Neural progenitor cell (in vitro differentiated cells): ENCODE results near the gene PDE6D. TPM values are rescaled to one million over a fixed set of nuclear protein-coding genes. Genes with fewer than 3 reads are reported as not detected.
A peak's percentile ranks its signal among the peaks of the same experiment; 100 is the strongest.
"Not testable (repeated sequence)": the region's sequence is repeated elsewhere in the genome, so short reads cannot be mapped to it uniquely, and the experiment has no call there.

Source experiments
- DNase-seq: peaks from one replicate; pipeline ENCODE4 v3.0.0-alpha.2; 2016; ENCODE audit warnings: low spot score
- H2AFZ ChIP-seq: fragments of 200-600 bp; sonication (generic); replicated peaks from 2 replicates; pipeline ENCODE4 v1.6.1; 2016; ENCODE audit warnings: antibody characterized with exemption
- H3F3A ChIP-seq: fragments of 200-600 bp; sonication (generic); 2 replicates; pipeline ENCODE4 v1.6.1; 2016; ENCODE audit warnings: antibody characterized with exemption, low read depth
- H3K27ac ChIP-seq: fragments of 200-600 bp; sonication (generic); 2 replicates; pipeline ENCODE4 v1.5.1; 2016; ENCODE audit warnings: mild to moderate bottlenecking
- H3K27me3 ChIP-seq: fragments of 200-600 bp; sonication (generic); 2 replicates; pipeline ENCODE4 v1.6.1; 2016; ENCODE audit warnings: mild to moderate bottlenecking, moderate library complexity
- H3K36me3 ChIP-seq: fragments of 200-600 bp; sonication (generic); 2 replicates; pipeline ENCODE4 v1.5.1; 2016
- H3K4me1 ChIP-seq: fragments of 200-600 bp; sonication (generic); 2 replicates; pipeline ENCODE4 v1.6.1; 2016; ENCODE audit warnings: mixed run types
- H3K4me2 ChIP-seq: fragments of 200-600 bp; sonication (generic); 2 replicates; pipeline ENCODE4 v1.6.1; 2016
- H3K4me3 ChIP-seq: fragments of 200-600 bp; sonication (generic); 2 replicates; pipeline ENCODE4 v1.5.1; 2016
- H3K79me2 ChIP-seq: fragments of 200-600 bp; sonication (generic); 2 replicates; pipeline ENCODE4 v1.6.1; 2016; ENCODE audit warnings: low read depth
- H3K9ac ChIP-seq: fragments of 200-600 bp; sonication (generic); 2 replicates; pipeline ENCODE4 v1.6.1; 2016
- H3K9me3 ChIP-seq: fragments of 200-600 bp; sonication (generic); 2 replicates; pipeline ENCODE4 v1.5.1; 2016; ENCODE audit warnings: low read depth
- H4K20me1 ChIP-seq: fragments of 200-600 bp; sonication (generic); 2 replicates; pipeline ENCODE4 v1.6.1; 2016; ENCODE audit warnings: low read depth
- H3K27ac Mint-ChIP-seq: 3 replicates; pipeline ENCODE4 v1.8.0; 2021; ENCODE audit warnings: mixed read lengths
- H3K27me3 Mint-ChIP-seq: 2 replicates; pipeline ENCODE4 v1.8.0; 2022; ENCODE audit warnings: low read depth, mild to moderate bottlenecking, inconsistent platforms, moderate library complexity, mixed read lengths; ENCODE audit not compliant: insufficient read depth
- H3K36me3 Mint-ChIP-seq: 3 replicates; pipeline ENCODE4 v1.8.0; 2021; ENCODE audit warnings: mixed read lengths
- H3K4me1 Mint-ChIP-seq: 3 replicates; pipeline ENCODE4 v1.8.0; 2021; ENCODE audit warnings: mixed read lengths
- H3K4me3 Mint-ChIP-seq: 3 replicates; pipeline ENCODE4 v1.8.0; 2021; ENCODE audit warnings: mild to moderate bottlenecking, moderate library complexity, mixed read lengths
- H3K9me3 Mint-ChIP-seq: 3 replicates; pipeline ENCODE4 v1.8.0; 2020; ENCODE audit warnings: mixed read lengths
- CTCF ChIP-seq: fragments of 200-600 bp; sonication (generic); IDR thresholded peaks from 2 replicates; pipeline ENCODE4 v1.5.1; 2017; ENCODE audit warnings: antibody characterized with exemption, mild to moderate bottlenecking
- EZH2 ChIP-seq: fragments of 200-600 bp; sonication (generic); IDR thresholded peaks from 2 replicates; pipeline ENCODE4 v1.6.1; 2017; ENCODE audit warnings: antibody characterized with exemption, mild to moderate bottlenecking, moderate library complexity
- EZH2phosphoT487 ChIP-seq: fragments of 200-600 bp; sonication (generic); IDR thresholded peaks from 2 replicates; pipeline ENCODE4 v1.6.1; 2017; ENCODE audit warnings: antibody characterized with exemption
- total RNA-seq: library from RNA; depleted of rRNA; stranded (reverse); fragments of >200 nt; gene quantifications from 2 replicates; pipeline ENCODE4 v1.2.3, GENCODE V29; 2015; ENCODE audit warnings: low replicate concordance

The PDE6D gene
- total RNA-seq, 1 donor from 2014 or later: 52.6 TPM

GRCh38 chr2:231713730-231714638, 67.1 kb downstream of the PDE6D start:
- Histone ChIP-seq H3K4me1 (peaks cover 25% of the 10 kb centered on the region), H3K9ac (no peak overlapping the region), H3K27me3 (no peaks in the 10 kb centered on the region), H2AFZ (no peak overlapping the region), H3K79me2 (peaks cover 50% of the 10 kb centered on the region), H3F3A (peaks cover 56% of the 10 kb centered on the region), H3K36me3 (no peaks in the 10 kb centered on the region), H3K4me2 (no peak overlapping the region), H3K27ac (peak overlapping the region; percentile 67), H3K4me3 (no peak overlapping the region), H4K20me1 (peaks cover 60% of the 10 kb centered on the region), H3K9me3 (no peaks in the 10 kb centered on the region)
- Mint-ChIP-seq H3K27me3 (peaks cover 25% of the 10 kb centered on the region), H3K27ac (no peak overlapping the region), H3K9me3 (no peaks in the 10 kb centered on the region), H3K4me3 (peak overlapping the region; percentile 52), H3K36me3 (peaks cover 19% of the 10 kb centered on the region), H3K4me1 (peaks cover 58% of the 10 kb centered on the region)
- peak; percentile 93 for DNase-seq
- no peak for TF ChIP-seq EZH2phosphoT487
- TF ChIP-seq EZH2: no peak
- peak; percentile 90 for TF ChIP-seq CTCF

GRCh38 chr2:231713406-231713729, 67.7 kb downstream of the PDE6D start:
- not testable (repeated sequence) for H3K9me3 ChIP-seq, H3K9me3 Mint-ChIP-seq, H3K4me3 ChIP-seq, H3K9ac ChIP-seq, H3K36me3 ChIP-seq, H3K4me2 ChIP-seq, H3K27me3 ChIP-seq, H3K27ac Mint-ChIP-seq, H2AFZ ChIP-seq, DNase-seq
- Mint-ChIP-seq H3K4me1 (peaks cover 53% of the 10 kb centered on the region), H3K4me3 (peak overlapping the region; percentile 52), H3K36me3 (peaks cover 20% of the 10 kb centered on the region), H3K27me3 (peaks cover 26% of the 10 kb centered on the region)
- Histone ChIP-seq H3K79me2 (peaks cover 57% of the 10 kb centered on the region), H3K27ac (peak overlapping the region; percentile 67), H4K20me1 (peaks cover 66% of the 10 kb centered on the region), H3F3A (peaks cover 56% of the 10 kb centered on the region), H3K4me1 (peaks cover 25% of the 10 kb centered on the region)

- not testable (repeated sequence) for DNase-seq, H3K36me3 ChIP-seq, H3K27ac Mint-ChIP-seq
Observed at GRCh38 chr2:231712451-231713021, 68.5 kb downstream of the PDE6D start.

GRCh38 chr2:231711677-231712450, 69.2 kb downstream of the PDE6D start:
- Mint-ChIP-seq H3K9me3 (peaks cover 3% of the 10 kb centered on the region), H3K27me3 (peaks cover 35% of the 10 kb centered on the region), H3K27ac (peak overlapping the region; percentile 64), H3K4me3 (peak overlapping the region; percentile 88), H3K4me1 (peaks cover 41% of the 10 kb centered on the region), H3K36me3 (peaks cover 19% of the 10 kb centered on the region)
- Histone ChIP-seq H3K4me2 (peak overlapping the region; percentile 94), H3F3A (peaks cover 65% of the 10 kb centered on the region), H3K27me3 (no peaks in the 10 kb centered on the region), H3K27ac (peak overlapping the region; percentile 81), H3K4me3 (peak overlapping the region; percentile 88), H3K9ac (peak overlapping the region; percentile 83), H3K9me3 (no peaks in the 10 kb centered on the region), H3K36me3 (no peaks in the 10 kb centered on the region), H3K79me2 (peaks cover 64% of the 10 kb centered on the region), H2AFZ (no peak overlapping the region), H3K4me1 (peaks cover 19% of the 10 kb centered on the region), H4K20me1 (peaks cover 66% of the 10 kb centered on the region)
- no peak for DNase-seq
- no peak for TF ChIP-seq CTCF
- no peak for TF ChIP-seq EZH2
- TF ChIP-seq EZH2phosphoT487: no peak

More at GRCh38 chr2:231712451-231713021, 68.5 kb downstream of the PDE6D start:
- peaks cover 45% of the 10 kb centered on the region for H3K4me1 Mint-ChIP-seq
- peaks cover 61% of the 10 kb centered on the region for H3K79me2 ChIP-seq
- peaks cover 21% of the 10 kb centered on the region for H3K36me3 Mint-ChIP-seq
- H3K4me3 ChIP-seq: peak overlapping the region; percentile 88
- H2AFZ ChIP-seq, H3K9me3 Mint-ChIP-seq, H3K27me3 ChIP-seq, H3K9me3 ChIP-seq: not testable (repeated sequence)
- H3K4me1 ChIP-seq: peaks cover 20% of the 10 kb centered on the region
- H3K27me3 Mint-ChIP-seq: peaks cover 29% of the 10 kb centered on the region
- peak overlapping the region; percentile 81 for H3K27ac ChIP-seq
- peaks cover 66% of the 10 kb centered on the region for H4K20me1 ChIP-seq
- peak overlapping the region; percentile 94 for H3K4me2 ChIP-seq
- H3K9ac ChIP-seq: peak overlapping the region; percentile 83
- peak overlapping the region; percentile 88 for H3K4me3 Mint-ChIP-seq
- H3F3A ChIP-seq: peaks cover 60% of the 10 kb centered on the region
